ENCODE measurements around the gene TIMM44.
"Not testable (repeated sequence)": the region's sequence is repeated elsewhere in the genome, so short reads cannot be mapped to it uniquely, and the experiment has no call there.

Gene TIMM44

DNA sequence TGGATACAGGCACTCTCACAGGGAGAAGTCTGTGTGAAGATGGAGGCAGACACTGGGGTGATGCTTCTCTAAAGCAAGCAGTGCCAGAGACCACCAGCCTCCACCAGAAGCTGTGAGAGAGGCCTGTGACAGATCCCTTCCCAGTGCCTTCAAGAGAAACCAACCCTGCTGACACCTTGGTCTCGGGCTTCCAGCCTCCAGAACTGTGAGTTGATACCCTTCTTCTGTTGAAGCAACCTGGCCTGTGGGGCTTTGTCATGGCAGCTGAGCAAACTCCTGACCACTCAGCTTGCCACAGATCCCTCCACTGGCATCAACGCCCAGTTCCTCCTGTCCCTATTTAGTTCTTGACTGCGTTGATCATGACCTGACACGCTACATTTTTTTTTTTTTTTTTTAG is 33.0 kb upstream of the TIMM44 start:
- no peak for DNase-seq

DNA sequence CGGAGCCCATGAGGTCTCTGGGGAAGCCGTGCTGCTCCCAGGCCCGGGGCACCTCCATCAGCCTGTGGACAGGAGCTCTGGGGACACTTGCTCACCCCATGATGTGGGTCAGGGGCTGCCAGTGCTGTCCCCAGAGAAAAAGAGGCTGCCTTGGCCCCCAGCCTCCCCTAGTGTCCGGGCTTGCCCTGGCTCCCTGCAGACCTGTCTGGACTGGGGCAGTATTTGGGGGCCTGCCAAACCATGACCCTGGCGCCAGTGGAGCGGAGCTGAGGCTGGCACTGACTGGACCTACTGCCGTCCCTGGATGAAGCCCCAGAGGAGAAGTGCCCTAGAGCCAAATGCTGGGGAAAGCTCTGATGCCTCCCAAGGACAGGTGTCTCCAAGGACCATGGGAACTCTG is 31.6 kb upstream of the TIMM44 start:
- no peak for DNase-seq

DNA sequence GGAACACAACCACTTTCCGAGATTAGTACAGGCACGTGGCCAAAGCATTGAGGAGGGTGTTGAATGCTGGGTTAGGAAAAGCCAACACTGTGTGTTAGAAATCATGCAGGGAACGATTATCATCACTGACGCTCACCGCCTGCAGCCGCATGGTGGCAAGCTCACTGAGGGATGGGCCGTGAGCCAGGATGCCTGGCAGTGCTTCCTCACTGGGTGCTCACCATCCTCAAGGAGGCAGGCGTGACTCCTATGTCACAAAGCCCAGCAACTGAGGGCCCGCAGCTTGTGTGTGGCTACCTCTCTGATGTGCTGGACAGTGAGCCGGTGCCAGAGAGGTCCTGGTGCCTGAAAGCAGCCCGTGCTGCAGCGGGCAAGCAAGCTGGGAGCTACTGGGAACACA is 30.4 kb upstream of the TIMM44 start:
- no peak for DNase-seq

DNA sequence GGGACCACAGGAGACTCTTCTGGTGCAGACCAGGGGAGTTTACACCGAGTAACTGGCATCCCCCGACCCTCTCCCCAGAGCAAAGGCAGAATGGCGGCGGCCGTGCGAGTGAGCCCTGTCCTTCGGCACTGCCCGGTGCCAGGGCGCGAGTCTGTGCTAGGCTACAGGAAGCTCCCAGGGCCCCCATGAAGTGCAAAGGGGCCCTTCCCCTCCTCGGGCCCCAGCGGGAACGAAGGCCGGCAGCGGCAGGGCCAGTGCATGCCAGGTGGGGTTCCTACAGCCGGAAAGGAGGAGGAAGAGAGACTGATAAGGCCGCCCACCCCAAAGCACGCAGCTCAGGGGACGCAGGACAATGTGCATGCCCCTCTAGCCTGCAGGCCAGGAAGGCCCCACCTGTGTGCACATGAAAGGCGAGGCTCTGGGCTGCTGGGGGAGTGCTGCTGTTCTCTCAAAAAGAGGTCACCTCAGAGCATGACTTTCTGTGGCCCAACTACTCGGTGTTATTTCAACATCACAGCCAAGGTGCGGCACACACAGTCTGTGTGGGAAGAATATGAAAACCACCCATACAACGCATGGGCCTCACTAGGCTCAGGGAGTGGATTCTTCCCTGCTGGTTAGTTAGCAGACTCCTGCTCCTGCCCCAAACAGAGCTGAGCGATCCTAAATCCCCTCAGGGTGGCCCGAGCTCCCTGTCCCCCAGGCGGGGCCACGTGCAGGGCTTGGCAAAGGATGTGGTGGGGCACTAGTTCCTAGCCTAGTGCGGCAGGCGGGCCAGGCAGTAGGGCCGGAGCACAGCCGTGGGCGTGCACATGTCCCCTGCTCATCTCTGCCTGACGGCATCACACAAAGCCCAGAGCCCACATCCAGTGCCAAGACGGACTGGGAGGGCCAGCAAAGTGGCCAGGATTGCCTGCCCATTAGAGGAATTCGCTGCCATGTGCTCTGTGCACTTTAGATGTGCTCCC is 28.4 kb upstream of the TIMM44 start:
- DNase-seq: no peak

DNA sequence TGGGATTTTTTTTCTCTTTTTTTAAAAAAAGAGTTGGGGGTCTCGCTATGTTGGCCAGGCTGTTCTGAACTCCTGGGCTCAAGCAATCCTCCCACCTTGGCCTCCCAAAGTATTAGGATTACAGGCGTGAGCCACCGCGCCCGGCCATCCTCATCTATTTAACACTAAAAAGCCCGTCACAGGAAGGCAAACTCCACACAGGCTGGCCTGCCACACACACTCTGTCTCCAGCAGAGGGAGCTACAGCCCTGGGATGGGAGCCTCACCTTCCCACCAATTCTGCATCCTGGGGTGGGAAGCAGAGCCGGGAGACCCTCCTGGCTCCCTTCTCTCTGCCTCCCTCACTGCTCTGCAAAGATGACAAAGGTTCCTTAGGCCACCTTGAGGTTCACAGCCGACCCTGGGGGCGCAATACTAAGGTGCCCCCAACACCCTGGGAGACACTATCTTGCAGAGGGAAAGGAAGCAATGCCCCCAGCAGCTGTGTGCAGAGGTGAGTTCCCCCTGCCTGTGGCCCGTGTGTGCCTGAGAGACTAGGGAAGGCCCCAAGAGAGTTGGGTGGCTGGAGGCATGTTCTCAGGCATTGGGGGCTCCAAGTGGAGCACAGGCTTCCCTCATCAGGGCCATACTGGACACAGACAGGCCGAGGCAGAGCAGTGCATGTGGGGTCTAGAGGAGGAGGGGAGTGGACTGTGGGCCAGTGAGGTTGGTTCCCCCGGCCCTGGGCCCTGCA is 27.4 kb upstream of the TIMM44 start:
- no peak for DNase-seq

DNA sequence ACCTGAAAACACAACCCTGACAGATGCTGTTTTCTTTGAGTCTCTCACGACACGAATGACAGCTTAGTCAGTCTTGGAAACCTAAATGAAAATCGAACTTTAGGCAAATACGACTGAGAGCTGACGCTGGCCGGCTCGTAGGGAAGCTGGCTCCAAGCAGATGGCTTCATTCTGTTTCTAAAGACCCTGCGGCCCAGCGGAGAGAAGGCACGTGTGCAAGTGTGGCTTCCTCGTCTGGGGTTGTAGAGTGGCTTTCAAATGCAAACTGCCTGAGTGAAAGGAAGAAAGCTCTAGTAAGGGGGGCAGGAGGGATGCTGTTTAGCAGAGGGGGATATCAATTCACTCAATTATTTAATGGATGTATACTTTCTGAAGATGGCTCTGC is 26.1 kb upstream of the TIMM44 start:
- no peak for DNase-seq

DNA sequence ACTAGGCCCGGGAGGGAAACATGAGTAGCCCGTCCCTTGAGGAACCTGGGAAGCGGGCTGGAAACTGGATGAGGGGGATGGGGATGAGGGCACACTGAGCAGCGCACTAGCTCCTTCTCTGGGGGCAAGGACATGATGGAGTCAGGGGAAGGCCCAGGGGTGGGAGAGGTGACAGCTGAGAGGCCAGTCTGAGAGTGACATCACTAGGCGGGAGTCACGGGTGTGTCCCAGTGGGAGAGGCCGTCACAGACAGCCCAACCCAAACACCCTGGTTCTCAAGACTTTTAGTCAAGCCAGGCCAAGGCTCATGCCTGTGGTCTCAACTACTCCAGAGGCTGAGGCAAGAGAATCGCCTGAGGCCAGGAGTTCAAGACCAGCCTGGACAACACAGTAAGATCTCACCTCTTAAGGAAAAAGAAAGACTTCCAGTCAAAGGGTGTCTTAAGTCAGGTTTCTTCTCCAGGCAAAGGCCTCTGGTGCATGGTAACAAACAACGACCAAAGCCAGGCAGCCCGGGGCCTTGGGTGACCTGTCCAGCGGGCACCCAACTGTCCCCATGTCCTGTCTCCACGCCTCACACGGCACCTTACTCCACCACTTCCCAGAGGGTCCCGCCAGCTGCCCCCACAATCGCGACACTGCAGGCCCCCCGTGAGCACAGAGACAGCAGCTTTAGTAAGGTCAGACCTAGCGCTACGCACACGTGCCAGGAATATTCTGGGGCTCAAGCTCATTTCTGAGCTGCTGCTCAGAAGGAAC is 25.5 kb upstream of the TIMM44 start:
- no peak for DNase-seq

DNA sequence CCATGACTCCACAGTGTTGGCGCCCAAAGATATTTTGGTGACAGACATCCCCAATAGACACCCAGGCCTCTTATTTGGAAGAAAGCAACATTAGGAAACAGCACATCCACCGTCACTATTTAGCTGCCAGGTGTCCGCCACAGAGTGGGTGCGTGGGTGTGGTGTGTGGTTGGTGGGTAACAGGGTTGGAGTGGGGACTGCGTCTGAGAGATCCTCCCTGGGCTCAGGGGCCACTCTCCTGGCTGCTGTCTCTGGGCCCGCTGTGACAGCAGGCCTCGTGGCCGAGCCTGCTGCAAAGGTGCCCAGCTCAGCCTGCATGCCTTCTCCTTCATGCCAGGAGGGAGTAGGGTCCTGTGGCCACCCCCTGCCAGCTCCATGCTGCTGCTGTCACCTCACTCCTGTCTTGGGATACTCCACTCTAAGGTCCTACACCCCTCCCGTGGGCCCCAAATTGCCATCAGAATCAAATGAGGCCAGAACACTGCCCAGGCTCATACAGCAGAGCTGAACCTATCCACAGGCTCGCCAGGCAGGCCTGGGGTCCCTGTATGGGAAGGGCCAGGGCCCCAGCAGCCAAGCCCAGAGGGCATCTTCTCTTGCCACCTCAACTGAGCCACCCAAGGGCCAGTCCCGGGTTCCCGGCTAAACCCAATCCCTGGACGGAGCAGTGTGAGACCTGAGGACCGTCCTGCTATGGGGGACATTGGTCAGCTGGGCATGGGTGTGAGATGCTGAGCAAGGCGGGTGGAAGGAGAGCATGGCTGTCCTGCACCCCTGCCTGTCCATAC is 24.7 kb upstream of the TIMM44 start:
- DNase-seq: no peak

DNA sequence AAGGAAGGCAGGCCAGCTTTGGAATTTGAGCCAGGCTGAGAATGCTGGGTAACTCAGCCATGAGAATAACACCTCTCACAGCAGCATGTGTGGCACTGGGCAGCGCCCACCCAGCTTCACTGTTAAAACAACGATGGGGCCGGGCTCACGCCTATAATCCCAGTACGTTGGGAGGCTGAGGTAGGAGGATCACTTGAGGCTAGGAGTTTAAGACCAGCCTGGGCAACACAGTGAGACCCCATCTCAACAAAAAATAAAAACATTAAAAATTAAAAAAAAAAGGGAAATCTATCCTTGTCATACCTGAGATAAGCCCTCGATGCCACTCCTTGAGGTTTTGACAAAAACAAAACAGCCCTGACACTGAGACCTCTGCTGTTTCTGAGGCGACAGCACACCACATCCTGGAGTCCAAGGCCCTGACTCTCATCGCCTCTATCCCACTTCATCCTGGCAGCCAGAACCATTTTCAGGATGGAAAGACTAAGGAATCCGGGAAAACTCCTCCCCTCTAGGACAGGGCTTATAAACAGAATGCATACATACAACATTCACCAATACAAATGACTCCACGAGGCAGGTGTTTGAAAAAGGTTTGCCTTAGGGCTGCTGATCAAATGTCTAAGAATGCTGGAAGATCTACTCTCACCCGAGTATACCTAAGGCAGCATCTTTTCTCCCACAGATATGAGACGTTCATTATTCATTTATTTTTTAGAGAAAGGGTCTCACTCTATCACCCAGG is 22.6 kb upstream of the TIMM44 start:
- no peak for DNase-seq

DNA sequence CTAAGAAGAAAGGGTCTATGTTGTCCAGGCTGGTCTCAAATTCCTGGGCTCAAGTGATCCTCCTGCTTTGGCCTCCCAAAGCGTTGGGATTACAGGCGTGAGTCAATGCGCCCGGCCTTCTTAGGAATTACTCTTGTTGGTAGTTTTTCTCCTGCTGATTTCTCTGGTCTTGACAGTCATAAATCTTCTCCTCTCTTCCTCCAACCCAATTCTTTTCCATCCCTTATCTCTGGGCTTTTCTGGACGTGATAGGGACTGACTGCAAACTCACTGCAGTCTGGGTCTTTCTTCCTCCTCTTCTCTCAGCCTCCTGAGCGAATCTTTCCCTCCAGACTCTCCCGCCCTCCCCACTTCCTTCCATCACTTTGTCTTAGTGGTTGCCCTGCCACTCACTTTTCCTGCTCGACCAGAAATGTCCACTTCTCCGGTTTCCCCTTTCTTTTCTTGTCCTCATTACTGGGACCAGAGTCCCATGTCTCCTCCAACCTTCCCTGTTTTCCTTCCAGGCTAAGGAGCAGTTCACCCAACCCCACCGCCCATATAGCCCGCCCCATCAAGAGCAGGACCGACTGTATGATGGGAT is 21.9 kb upstream of the TIMM44 start:
- DNase-seq: no peak

DNA sequence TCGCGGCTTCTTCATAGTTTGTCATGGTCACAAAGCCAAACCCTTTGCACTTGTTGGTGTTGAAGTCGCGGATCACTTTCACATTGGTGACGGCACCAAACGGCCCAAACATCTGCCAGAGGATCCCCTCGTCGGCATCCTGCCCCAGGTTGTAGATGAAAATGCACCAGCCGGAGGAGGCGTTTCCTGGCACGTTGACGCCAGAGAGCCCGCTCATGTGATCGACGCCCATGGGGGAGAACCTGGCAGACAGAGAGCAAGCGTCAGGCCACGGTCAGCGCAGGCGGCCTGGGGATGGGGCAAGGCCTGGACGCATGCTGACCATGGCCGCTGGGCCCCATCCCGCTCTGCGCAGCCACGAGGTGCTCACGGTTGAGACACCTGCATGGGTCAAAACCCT is 20.1 kb upstream of the TIMM44 start:
- no peak for DNase-seq

DNA sequence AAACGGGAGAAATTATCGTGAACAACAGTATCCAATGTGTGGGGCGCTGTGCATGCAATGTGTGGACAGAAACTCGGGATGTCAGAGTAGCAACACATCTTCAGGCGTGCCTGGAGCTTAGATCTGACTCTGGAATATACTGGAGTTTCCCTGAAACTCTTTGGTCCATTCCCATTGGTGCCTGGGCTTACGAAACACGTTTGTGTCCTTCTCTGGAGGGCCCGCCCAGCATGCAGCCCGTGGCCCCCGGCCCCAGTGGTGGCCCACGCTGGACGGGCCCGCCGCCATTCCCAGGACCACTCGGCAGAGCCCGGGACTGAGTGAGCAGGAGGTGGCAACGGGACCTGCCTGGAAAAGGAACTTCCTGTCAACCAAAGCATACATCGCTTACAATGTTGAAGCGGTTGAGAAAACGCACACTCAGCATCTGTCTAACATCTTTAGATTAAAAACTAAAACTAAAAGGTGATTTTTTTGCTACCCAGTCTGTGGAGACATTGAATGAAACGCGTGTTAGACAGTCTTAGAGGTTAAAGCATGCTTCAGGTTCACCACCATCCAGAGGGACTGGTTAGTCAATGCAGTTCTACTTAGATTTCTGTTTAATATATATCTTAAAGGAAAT is 19.3 kb upstream of the TIMM44 start:
- DNase-seq: no peak

DNA sequence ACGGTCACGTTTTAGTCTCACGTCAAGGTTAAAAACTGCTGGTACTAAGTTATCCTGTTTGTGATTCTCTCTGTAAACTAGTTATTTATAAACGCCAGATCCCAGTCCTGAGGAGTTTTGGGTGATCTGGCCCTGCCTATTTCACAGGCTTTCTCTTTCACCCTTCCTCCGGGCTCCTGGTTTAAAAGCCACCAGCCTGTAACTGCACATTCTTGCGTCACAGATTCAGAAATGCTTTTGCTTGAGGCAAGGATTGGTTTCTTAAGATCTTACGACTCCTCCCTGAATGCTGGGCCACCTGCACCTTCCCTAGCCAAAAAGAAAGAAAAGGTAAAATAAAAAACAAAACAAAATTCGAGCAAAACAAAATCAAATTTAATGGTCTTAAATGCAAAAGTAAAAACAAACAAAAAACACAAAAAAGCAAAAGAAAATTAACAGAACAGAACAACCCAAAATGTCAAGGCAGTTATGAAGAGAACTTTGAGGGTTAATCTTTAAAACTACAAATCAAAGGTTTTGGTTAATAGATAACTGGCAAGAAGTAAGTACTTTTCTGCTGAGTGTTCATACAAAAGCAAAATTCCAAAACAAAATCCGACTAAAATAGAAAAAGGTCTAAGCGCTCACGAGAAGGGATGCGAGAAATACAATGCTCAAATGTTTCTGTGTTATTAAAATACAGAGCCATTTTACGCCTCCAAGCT is 18.6 kb upstream of the TIMM44 start:
- no peak for DNase-seq

DNA sequence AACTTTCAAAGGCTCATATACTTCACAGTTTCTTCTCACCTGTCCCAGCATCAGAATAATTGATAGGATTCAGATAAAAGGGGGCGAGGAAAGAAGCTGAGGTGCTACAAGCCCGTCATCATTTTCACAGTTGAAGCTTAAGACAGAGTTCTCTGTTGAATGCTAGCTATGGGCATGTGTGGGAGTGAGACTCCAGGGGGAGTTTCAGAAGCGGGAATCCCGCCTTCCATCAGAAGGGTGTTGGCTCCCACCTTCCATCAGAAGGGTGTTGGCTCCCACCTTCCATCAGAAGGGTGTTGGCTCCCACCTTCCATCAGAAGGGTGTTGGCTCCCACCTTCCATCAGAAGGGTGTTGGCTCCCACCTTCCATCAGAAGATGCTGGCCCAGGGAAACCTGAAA is 17.6 kb upstream of the TIMM44 start:
- DNase-seq: not testable (repeated sequence)

DNA sequence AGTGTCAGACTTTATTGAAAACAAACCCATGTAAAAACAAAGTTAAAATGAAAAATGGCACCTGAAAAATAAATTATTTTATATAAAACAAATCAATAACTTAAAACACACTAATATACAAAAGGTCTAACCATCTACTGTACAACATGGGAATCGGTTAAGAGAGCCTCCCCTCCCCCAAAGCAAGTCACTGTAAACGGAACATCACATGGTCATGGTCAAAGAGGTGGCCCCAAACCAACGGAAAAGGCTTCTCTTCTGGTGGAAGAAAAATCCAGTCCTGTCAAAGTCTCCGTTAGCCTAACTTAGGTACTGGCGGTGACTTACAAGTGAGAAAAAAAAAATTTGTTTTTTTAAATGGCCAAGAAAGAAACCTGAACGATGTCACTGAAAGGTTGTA is 15.7 kb upstream of the TIMM44 start:
- no peak for DNase-seq

DNA sequence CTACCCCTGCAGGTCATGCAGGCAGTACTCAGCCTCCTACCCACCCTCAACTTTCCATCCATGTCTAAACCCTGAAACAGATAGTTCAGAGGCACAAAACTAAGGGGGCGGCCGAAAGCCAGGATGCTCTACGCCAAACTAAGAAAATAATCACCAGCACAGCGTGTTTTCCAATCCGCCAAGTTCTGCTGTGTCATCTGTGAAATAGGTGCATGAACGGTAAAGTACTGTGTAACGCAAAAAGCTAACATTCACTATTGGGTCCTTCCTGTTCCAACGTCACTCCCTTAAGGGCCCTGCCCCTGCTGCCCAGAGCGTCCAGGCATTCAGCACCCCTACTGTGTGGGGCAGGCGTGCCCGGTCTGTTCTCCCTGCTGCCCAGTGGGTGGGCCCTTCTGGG is 12.2 kb upstream of the TIMM44 start:
- no peak for DNase-seq

DNA sequence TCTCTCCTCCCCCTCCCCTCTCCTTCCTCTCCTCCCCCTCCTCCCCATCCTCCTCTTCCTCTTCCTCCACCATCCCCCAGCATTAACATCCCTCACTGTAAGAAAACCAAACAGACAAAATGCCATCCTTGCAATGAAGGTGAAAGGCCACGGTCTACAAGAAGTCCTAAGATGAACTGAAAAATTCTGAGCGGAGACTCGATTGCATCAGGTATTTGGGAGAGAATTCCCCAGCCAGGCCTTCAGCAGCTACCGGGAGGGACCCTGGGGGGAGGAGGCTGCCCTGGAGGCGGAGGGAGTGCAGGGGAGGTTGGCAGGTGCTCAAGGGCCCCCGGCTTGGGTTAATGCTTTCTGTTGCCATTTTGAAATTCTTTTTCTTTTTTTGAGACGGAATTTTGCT is 10.1 kb upstream of the TIMM44 start:
- DNase-seq: no peak

DNA sequence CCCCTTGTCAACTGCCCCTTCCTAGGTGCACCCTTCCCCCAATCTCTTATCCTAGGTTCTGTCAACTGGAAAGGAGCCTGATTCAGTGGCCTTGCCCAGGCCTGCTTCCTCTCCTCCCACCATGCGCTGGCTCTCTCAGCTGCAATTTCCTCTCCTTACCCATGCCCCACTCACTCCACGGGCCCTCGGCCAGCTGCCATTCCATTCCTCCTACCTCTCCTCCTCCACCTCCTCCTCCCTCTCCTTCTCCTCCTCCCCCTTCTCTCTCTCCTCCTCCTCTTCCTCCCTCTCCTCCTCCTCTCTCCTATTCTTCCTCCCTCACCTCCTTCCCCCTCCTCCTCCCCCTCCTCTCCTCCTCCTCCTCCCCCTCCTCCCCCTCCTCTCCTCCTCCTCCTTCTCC is 9.6 kb upstream of the TIMM44 start:
- DNase-seq: no peak

DNA sequence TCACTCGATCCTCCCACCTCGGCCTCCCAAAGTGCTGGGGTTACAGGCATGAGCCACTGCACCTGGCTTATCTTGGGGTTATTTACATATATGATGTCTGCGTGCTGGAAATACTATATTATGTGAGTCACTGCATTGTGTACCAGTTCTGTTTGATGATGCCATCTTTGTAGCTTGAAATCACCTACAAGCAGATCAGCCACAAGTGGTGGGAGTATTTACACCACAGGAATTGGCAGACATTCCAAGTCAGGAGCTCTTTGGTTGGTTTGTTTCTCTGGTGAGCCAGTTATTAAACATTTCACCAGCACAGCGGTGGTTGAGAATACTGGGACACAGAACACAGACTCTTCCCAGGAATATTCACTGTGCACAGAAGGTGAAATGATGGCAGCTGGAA is 4.5 kb upstream of the TIMM44 start:
- DNase-seq: no peak

DNA sequence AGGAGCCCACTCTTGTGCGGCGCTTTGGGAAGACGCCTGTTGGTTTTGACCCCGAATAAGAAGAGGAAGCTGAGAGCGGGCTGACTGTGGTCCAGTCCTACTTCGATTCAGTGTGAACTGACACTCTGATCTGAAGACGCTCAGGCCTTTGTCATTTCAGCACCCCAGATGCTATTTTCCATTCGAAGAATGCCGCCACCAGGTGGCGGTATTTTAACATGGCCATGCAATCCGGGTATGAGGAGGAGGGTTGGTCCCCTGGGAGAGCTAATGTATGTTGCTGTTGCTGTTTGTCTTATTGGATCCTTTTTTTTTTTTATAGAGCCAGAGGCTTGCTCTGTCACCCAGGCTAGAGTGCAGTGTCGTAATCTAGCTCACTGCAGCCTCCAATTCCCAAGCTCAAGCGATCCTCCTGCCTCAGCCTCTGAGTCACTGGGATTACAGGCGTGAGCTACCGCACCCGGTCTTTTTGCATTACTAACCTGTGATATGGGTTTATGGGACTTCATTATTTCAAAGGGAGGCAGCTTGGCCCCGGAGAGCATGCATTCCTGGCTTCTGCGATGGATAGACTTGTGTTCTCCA is 803 bp upstream of the TIMM44 start:
- peak; percentile 86 for DNase-seq

Measured in stimulated activated CD4-positive, alpha-beta T cell treated with anti-CD3 and anti-CD28 coated beads, Interleukin-1b, Interleukin-23, amount 100 ng/mL, for 48 hours (primary cell).